Left lobe of liver (tissue), 2 donors: ENCODE results near the gene FAM169A. TPM values are rescaled to one million over a fixed set of nuclear protein-coding genes. Genes with fewer than 3 reads are reported as not detected.
"Not testable (repeated sequence)": the region's sequence is repeated elsewhere in the genome, so short reads cannot be mapped to it uniquely, and the experiment has no call there.

Source experiments
- ATAC-seq: fragments of 200-7000 bp; cut with Tn5 transposase; one replicate; pipeline ENCODE4 v1.9.1; 2020; ENCODE audit warnings: mild to moderate bottlenecking, moderate library complexity
- DNase-seq: peaks from one replicate; pipeline ENCODE4 v3.0.0-alpha.2; 2020; ENCODE audit warnings: low spot score
- total RNA-seq: library from RNA; stranded (reverse); gene quantifications from one replicate; pipeline ENCODE4 v1.2.1, GENCODE V29; 2021
- donor health status: DM: no; HTN: no; CAD: no; lungs with moderate emphysema.
- donor health status: DM: no; HTN: yes; CAD: no.

FAM169A gene, protein sequence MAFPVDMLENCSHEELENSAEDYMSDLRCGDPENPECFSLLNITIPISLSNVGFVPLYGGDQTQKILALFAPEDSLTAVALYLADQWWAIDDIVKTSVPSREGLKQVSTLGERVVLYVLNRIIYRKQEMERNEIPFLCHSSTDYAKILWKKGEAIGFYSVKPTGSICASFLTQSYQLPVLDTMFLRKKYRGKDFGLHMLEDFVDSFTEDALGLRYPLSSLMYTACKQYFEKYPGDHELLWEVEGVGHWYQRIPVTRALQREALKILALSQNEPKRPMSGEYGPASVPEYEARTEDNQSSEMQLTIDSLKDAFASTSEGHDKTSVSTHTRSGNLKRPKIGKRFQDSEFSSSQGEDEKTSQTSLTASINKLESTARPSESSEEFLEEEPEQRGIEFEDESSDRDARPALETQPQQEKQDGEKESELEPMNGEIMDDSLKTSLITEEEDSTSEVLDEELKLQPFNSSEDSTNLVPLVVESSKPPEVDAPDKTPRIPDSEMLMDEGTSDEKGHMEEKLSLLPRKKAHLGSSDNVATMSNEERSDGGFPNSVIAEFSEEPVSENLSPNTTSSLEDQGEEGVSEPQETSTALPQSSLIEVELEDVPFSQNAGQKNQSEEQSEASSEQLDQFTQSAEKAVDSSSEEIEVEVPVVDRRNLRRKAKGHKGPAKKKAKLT
- total RNA-seq = 3.4 TPM

GRCh38 chr5:74865804-74866595 lies at the start of gene FAM169A:
TSS of gene FAM169A (minus strand) at chr5:74866387. CDS start at chr5:74841676, 24,711 bp downstream.
- ATAC-seq (peak; percentile 85), DNase-seq (peak; percentile 66)

DNA sequence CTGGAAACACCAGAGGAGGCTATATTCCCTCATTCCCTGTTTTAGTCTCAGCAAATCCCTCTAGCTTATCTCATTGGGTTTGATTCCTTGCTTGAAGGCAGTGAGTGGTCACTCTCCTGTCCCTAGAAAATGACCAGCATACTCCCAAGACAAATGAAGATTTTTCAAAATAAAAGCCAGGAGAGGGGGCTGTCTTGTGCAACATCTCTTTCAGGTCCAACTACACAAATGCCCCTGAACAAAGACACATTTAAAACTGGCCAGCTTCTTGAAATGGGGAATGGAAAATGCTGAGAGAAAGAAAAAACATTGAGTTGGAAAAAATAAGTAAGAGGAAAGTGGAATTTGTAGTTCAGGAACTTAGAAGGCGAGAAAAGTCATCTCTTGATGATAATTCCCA lies 49.3 kb upstream of the FAM169A start:
- no peak for ATAC-seq

DNA sequence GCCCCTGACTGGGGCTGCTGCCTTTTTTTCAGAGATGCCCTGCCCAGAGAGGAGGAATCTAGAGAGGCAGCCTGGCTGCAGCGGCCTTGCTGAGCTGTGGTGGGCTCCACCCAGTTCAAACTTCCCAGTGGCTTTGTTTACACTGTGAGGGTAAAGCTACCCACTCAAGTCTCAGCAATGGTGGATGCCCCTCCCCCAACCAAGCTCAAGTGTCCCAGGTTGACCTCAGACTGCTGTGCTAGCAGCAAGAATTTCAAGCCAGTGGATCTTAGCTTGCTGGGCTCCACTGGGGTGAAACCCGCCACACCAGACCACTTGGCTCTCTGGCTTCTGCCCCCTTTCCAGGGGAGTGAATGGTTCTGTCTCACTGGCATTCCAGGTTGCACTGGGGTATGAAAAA lies 45.2 kb upstream of the FAM169A start:
- DNase-seq, ATAC-seq: not testable (repeated sequence)

More for the DNA sequence above, 49.3 kb upstream of the FAM169A start:
- DNase-seq = no peak

- not testable (repeated sequence) for ATAC-seq, DNase-seq
Measured at GRCh38 chr5:74909888-74910287, 43.7 kb upstream of the FAM169A start.

DNA sequence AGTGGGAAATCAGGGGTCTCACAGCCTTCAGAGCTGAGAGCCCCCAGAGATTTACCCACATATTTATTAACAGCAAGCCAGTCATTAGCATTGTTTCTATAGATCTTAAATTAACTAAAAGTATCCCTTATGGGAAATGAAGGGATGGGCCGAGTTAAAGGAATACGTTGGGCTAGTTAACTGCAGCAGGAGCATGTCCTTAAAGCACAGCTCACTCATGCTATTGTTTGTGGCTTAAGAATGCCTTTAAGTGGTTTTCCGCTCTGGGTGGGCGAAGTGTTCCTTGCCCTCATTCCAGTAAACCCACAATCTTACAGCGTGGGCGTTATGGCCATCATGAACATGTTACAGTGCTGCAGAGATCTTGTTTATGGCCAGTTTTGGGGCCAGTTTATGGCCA lies 42.0 kb upstream of the FAM169A start:
- DNase-seq = peak; percentile 19
- ATAC-seq = not testable (repeated sequence)

DNA sequence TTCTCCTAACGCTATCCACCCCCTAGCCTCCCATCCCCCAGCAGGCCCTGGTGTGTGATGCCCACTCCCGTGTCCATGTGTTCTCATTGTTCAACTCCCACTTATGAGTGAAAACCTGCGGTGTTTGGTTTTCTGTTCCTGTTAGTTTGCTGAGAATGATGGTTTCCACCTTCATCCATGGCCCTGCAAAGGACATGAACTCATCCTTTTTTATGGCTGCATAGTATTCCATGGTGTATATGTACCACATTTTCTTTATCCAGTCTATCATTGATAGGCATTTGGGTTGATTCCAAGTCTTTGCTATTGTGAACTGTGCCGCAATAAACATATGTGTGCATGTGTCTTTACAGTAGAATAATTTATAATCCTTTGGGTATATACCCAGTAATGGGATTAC lies 38.5 kb upstream of the FAM169A start:
- not testable (repeated sequence) for ATAC-seq, DNase-seq

DNA sequence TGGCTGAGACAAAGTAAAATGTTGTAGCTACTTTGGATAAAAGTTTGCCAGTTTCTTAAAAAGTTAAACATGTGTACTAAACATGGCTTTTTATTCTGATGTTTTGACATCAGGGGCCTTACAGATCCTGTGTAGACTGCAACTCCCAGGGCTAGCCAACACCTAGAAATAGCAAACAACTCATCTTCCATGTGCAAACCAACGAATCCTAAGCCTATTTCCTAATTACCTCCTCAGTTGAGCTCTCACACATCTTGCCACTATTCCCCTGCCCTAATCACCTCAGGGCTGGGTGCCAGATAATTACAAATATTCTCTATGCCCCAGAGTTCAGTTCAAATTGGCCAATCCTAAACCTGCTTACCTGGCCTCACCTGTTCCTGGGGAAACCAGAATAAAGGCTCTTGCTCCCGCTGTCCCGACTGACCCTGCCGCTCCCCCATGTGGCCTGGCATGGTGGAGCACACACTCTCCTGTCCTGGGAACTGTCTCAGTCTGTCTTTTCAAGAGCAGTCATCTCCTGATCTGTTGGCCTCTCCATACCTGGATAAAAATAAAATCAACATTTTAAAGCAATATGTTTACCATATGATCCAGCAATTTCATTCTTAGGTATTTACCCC lies 37.1 kb upstream of the FAM169A start:
- DNase-seq = peak; percentile 77
- ATAC-seq = peak; percentile 100

DNA sequence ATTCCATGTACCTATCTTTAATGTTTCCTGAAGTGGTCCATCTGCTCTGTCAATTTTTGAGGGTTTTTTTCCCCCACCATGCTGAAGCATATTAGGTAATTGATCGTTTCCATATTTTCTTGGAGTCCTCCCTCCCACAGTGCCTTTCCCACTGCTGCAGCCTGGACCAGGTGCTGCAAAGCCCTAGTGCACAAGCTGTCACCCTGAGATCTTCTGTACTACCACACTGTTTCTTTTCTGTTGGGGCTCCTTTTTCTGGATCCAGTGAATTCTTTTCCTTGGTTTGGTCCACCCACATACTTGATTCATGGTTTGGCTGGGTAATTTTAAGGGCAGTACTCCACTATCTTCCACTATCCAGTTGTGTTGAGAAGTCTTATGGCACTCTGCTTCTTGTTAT lies 30.9 kb upstream of the FAM169A start:
- DNase-seq = no peak
- no peak for ATAC-seq

- ATAC-seq = peak; percentile 95
Measured at GRCh38 chr5:74895906-74896305, 29.7 kb upstream of the FAM169A start.

DNA sequence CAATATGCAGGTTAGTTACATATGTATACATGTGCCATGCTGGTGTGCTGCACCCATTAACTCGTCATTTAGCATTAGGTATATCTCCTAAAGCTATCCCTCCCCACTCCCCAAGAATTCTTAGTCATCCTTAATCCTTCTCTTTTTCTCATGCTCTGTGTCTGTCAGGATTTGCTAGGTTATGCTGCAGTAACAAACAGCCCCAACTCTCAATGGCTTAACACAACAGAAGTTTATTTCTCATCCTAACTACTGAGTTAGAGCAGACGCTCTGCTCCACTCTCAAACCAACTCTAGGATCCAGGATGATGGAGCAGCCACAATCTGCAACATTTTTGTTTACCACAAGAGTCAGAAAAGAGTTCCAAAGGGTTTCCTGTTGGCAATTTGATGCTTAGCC lies 28.2 kb upstream of the FAM169A start:
- ATAC-seq = no peak
- DNase-seq = no peak

More at GRCh38 chr5:74895906-74896305, 29.7 kb upstream of the FAM169A start:
- DNase-seq = peak; percentile 86

DNA sequence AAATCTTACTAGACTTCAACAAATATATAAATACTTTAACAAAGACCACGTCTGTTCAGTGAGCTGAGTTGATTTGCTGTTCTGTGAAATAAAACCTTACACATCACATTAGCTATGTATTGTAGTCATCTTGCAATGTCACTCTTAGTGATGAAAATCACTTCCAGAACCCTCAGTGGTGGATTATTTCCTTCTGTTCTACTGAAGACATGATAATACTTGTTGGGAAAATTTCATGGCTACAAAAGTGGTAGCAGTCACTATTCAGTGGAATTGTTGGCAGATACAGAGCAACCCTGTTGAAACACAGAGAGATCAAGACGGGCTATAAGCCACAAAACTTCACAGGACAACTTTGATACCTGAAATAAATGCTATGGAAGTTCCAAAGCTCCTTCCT lies 26.7 kb upstream of the FAM169A start:
- ATAC-seq (no peak), DNase-seq (no peak)

GRCh38 chr5:74889523-74890105 lies 23.4 kb upstream of the FAM169A start:
- no peak for ATAC-seq
- no peak for DNase-seq

DNA sequence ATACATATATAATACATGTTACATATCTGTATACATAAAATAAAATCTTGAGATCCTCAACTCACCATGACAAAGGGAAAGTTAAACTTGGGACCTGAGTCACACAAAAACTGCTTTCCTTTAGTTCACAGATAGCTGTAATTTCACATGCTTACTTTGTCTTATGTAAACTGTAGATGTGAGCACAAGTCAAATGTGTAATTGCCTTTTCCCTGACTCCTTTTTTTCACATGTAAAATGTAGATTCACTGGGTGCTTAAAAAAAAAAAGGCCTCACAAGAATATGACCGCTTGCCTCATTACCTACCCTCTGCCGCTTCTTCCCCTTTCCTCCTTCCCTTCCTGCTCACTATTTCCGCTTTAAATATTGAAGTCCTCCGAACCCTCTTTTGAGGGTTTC lies 21.9 kb upstream of the FAM169A start:
- no peak for ATAC-seq
- no peak for DNase-seq

- DNase-seq = no peak
- no peak for ATAC-seq
Measured at GRCh38 chr5:74885170-74885569, 19.0 kb upstream of the FAM169A start.

DNA sequence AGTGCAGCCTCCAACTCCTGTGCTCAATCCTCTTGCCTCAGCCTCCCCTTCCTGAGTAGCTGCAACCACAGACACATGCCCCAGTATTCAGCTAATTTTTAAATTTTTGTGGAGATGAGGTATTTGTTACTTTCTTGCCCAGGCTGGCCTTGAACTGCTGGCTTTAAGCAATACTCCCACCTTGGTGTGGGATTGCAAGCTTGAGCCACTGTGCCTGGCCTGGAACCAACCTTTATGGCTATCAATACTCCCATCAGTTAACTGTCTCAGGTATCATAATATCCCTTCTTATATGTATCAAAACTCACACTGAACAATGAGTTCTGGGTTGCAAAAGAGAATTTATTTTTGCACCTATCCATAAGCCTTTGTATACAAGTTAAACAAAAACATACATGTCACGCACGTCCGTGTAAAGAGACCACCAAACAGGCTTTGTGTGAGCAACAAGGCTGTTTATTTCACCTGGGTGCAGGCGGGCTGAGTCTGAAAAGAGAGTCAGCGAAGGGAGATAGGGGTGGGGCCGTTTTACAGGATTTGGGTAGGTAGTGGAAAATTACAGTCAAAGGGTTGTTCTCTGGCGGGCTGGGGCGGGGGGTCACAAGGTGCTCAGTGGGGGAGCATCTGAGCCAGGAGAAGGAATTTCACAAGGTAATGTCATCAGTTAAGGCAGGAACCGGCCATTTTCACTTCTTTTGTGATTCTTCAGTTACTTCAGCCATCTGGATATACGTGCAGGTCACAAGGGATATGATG lies 16.4 kb upstream of the FAM169A start:
- not testable (repeated sequence) for DNase-seq, ATAC-seq

DNA sequence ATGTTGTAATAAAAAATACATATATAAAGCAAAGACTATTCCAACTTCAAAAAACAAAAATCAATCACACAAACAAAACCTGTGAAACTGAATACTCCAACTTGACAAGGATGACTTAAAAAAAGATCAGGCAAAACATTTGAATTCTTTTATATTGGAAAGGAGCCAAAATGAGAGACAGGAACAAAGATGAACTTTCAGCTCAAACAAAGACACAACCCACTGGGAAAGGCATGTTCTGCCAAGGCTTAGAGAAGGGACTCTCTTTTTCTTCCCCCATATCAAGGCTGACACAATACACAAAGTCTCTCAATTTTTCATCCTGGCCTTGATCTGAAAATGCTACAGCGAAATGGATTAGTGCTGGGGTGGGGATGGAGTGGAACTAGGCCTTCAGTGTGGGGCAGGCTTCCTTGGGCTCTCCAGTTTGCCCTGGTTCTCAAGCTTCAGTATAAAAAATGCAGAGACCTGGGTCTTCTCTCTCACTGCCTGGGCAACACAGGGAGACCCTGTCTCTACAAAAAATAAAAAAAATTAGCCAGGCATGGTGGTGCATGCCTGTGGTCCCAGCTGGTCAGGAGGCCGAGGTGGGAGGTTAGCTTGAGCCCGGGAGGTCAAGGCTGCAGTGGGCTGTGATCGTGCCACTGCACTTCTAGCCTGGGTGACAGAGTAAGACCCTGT lies 11.6 kb upstream of the FAM169A start:
- ATAC-seq = peak; percentile 79

GRCh38 chr5:74875994-74876791 lies 10.0 kb upstream of the FAM169A start:
- DNase-seq (peak; percentile 74), ATAC-seq (peak; percentile 83)

More for the DNA sequence above, 11.6 kb upstream of the FAM169A start:
- no peak for DNase-seq
